CMK (cell line): Measurements from ENCODE around the gene SLC38A3.

Source experiments
- DNase-seq: peaks from one replicate; pipeline ENCODE4 v3.0.0-alpha.2; 2010; ENCODE audit warnings: low read depth

Gene SLC38A3

GRCh38 chr3:50269460-50269859, 64.4 kb downstream of the SLC38A3 start:
- no peak for DNase-seq

- no peak for DNase-seq
Observed at GRCh38 chr3:50269977-50270413, 64.9 kb downstream of the SLC38A3 start.

GRCh38 chr3:50270422-50271224, 65.6 kb downstream of the SLC38A3 start:
- no peak for DNase-seq
